H1 (cell line): ENCODE results near the gene ARFRP1. TPM values are rescaled to one million over a fixed set of nuclear protein-coding genes. Genes with fewer than 3 reads are reported as not detected.

Experiments used
- CTCF ChIA-PET: fragments of 300-600 bp; sonication (Branson Sonifier 250); formaldehyde crosslinking; loops from one replicate; lab custom pipeline; 2021; ENCODE audit not compliant: partially characterized antibody; lab: Charles Lee
- POLR2A ChIA-PET: fragments of 300-600 bp; sonication (Branson Sonifier 250); formaldehyde crosslinking; loops from one replicate; lab custom pipeline; 2021; ENCODE audit warnings: inconsistent platforms; ENCODE audit not compliant: partially characterized antibody; lab: Charles Lee
- DNase-seq, 2 experiments: peaks; one replicate each; pipeline versions ENCODE4 v3.0.0 to v3.0.0-alpha.2; 2010 to 2022; ENCODE audit warnings: low spot score in 2 of 2, low read depth in 1 of 2, mixed read lengths in 1 of 2
- FAIRE-seq: peaks from 2 replicates; lab custom pipeline; 2011; peaks lifted over from hg19 to GRCh38; lab: Jason Lieb, UNC
- H2AFZ ChIP-seq: 2 replicates; pipeline ENCODE4 v1.8.1; 2012; ENCODE audit warnings: low read length, inconsistent platforms
- H2AK5ac ChIP-seq: 2 replicates; pipeline ENCODE4 v1.6.1; 2013; ENCODE audit warnings: low read depth, low read length
- H2BK120ac ChIP-seq: replicated peaks from 2 replicates; pipeline ENCODE3; 2013; ENCODE audit warnings: low read depth, low read length, inconsistent platforms
- H2BK12ac ChIP-seq: 2 replicates; pipeline ENCODE4 v1.6.1; 2013; ENCODE audit warnings: low read depth, low read length
- H2BK15ac ChIP-seq: 2 replicates; pipeline ENCODE4 v1.6.1; 2013; ENCODE audit warnings: low read length
- H2BK20ac ChIP-seq: 2 replicates; pipeline ENCODE4 v1.6.1; 2013; ENCODE audit warnings: low read length
- H2BK5ac ChIP-seq: 2 replicates; pipeline ENCODE4 v1.6.1; 2013; ENCODE audit warnings: low read depth, low read length
- H3K14ac ChIP-seq: 2 replicates; pipeline ENCODE4 v1.6.1; 2013; ENCODE audit warnings: inconsistent platforms; ENCODE audit not compliant: insufficient read length
- H3K18ac ChIP-seq: 2 replicates; pipeline ENCODE4 v1.6.1; 2013; ENCODE audit warnings: low read length; ENCODE audit errors: extremely low read depth
- H3K23ac ChIP-seq: 2 replicates; pipeline ENCODE4 v1.6.1; 2013; ENCODE audit warnings: inconsistent platforms; ENCODE audit not compliant: insufficient read length
- H3K23me2 ChIP-seq: 2 replicates; pipeline ENCODE4 v1.6.1; 2013; ENCODE audit warnings: low read depth, low read length
- H3K27ac ChIP-seq: 2 replicates; pipeline ENCODE4 v1.6.1; 2011; ENCODE audit warnings: low read depth, low read length, inconsistent platforms
- H3K27me3 ChIP-seq, 4 experiments: replicated peaks in 1 of 4; 1 replicate in 1 of 4; 2 replicates in 3 of 4; pipeline versions ENCODE4 v1.6.1 to v1.8.1; 2011 to 2013; ENCODE audit warnings: low read length in 3 of 4, mild to moderate bottlenecking in 3 of 4, inconsistent platforms in 2 of 4, mixed read lengths in 2 of 4, moderate library complexity in 1 of 4; ENCODE audit not compliant: control insufficient read depth in 3 of 4, insufficient read depth in 3 of 4; ENCODE audit errors: extremely low read depth in 1 of 4
- H3K36me3 ChIP-seq, 4 experiments: 2 replicates each; pipeline versions ENCODE4 v1.6.1 to v1.8.1; 2011 to 2013; ENCODE audit warnings: mild to moderate bottlenecking in 4 of 4, low read length in 3 of 4, moderate library complexity in 2 of 4, control low read depth in 1 of 4, inconsistent platforms in 1 of 4; ENCODE audit not compliant: insufficient read depth in 4 of 4, control insufficient read depth in 2 of 4
- H3K4ac ChIP-seq: replicated peaks from 2 replicates; pipeline ENCODE3; 2013; ENCODE audit warnings: low read length, low read depth, mixed read lengths, inconsistent platforms; ENCODE audit not compliant: insufficient read length
- H3K4me1 ChIP-seq, 4 experiments: replicated peaks in 1 of 4; 1 replicate in 1 of 4; 2 replicates in 3 of 4; pipeline versions ENCODE4 v1.6.1 to v1.8.1; 2011 to 2013; ENCODE audit warnings: low read length in 3 of 4, inconsistent platforms in 2 of 4, mixed read lengths in 1 of 4; ENCODE audit not compliant: insufficient read depth in 4 of 4, control insufficient read depth in 3 of 4
- H3K4me2 ChIP-seq, 2 experiments: 2 replicates each; pipeline versions ENCODE4 v1.6.1 to v1.8.1; 2011 to 2013; ENCODE audit warnings: low read depth in 2 of 2, low read length in 2 of 2, control low read depth in 1 of 2, inconsistent platforms in 1 of 2, mild to moderate bottlenecking in 1 of 2; ENCODE audit not compliant: insufficient read depth in 1 of 2
- H3K4me3 ChIP-seq, 4 experiments: fragments of 200-600, 300-600 bp in 1 of 4; sonication (generic), shearing (Covaris generic), sonication (Bioruptor Twin) in 1 of 4; 2 replicates each; pipeline versions ENCODE4 v1.5.1 to v1.8.1; 2011 to 2016; ENCODE audit warnings: low read length in 4 of 4, low read depth in 3 of 4, control low read depth in 2 of 4, inconsistent platforms in 2 of 4, mild to moderate bottlenecking in 2 of 4, mixed read lengths in 1 of 4, moderate library complexity in 1 of 4; ENCODE audit not compliant: insufficient read depth in 2 of 4; ENCODE audit errors: extremely low read depth in 1 of 4
- H3K56ac ChIP-seq: replicated peaks from 2 replicates; pipeline ENCODE3; 2013; ENCODE audit warnings: low read depth, mild to moderate bottlenecking, mixed read lengths, low read length, inconsistent platforms; ENCODE audit not compliant: insufficient read length
- H3K79me1 ChIP-seq: 2 replicates; pipeline ENCODE4 v1.6.1; 2013; ENCODE audit warnings: low read depth, low read length, control low read depth
- H3K79me2 ChIP-seq, 2 experiments: 2 replicates each; pipeline versions ENCODE4 v1.6.1 to v1.8.1; 2012 to 2013; ENCODE audit warnings: low read length in 2 of 2, mild to moderate bottlenecking in 2 of 2, inconsistent platforms in 1 of 2; ENCODE audit not compliant: insufficient read depth in 2 of 2, control insufficient read depth in 1 of 2
- H3K9ac ChIP-seq, 4 experiments: replicated peaks in 1 of 4; 1 replicate in 1 of 4; 2 replicates in 3 of 4; pipeline versions ENCODE4 v1.6.1 to v1.8.1; 2011 to 2013; ENCODE audit warnings: low read depth in 3 of 4, low read length in 3 of 4, control low read depth in 2 of 4, mild to moderate bottlenecking in 2 of 4, moderate library complexity in 2 of 4, inconsistent platforms in 1 of 4; ENCODE audit errors: extremely low read depth in 1 of 4
- H3K9me3 ChIP-seq, 2 experiments: 2 replicates each; pipeline versions ENCODE4 v1.6.1 to v1.8.1; 2012 to 2013; ENCODE audit warnings: mild to moderate bottlenecking in 2 of 2, moderate library complexity in 2 of 2, control low read depth in 1 of 2, inconsistent platforms in 1 of 2, low read depth in 1 of 2, low read length in 1 of 2, mixed read lengths in 1 of 2; ENCODE audit not compliant: insufficient read depth in 2 of 2
- H4K20me1 ChIP-seq, 2 experiments: replicated peaks in 1 of 2; 2 replicates each; pipeline versions ENCODE3 to v1.8.1; 2011 to 2013; ENCODE audit warnings: inconsistent platforms in 2 of 2, low read length in 2 of 2, mild to moderate bottlenecking in 1 of 2; ENCODE audit not compliant: insufficient read depth in 2 of 2, control insufficient read depth in 1 of 2
- H4K5ac ChIP-seq: 2 replicates; pipeline ENCODE4 v1.6.1; 2013; ENCODE audit warnings: low read length, low read depth, mixed read lengths, inconsistent platforms; ENCODE audit not compliant: insufficient read length
- H4K8ac ChIP-seq: 2 replicates; pipeline ENCODE4 v1.8.0; 2013; ENCODE audit warnings: mild to moderate bottlenecking, moderate library complexity, low read length, inconsistent platforms; ENCODE audit not compliant: insufficient read depth; ENCODE audit errors: extremely low read depth
- H4K91ac ChIP-seq: replicated peaks from 2 replicates; pipeline ENCODE3; 2013; ENCODE audit warnings: low read length, mixed read lengths, inconsistent platforms; ENCODE audit not compliant: insufficient read length
- TEAD4 ChIP-seq: IDR thresholded peaks from 2 replicates; pipeline ENCODE4 v1.6.1; 2012; ENCODE audit warnings: low read depth, low read length, inconsistent platforms, mixed read lengths
- WGBS, 2 experiments: shearing (Covaris generic) in 1 of 2; methylation state at CpG; one replicate each; pipeline versions ENCODE4 v1.1.6 to v1.1.7; 2013 to 2015; ENCODE audit warnings: low lambda C conversion rate in 2 of 2, mixed read lengths in 2 of 2, inconsistent platforms in 1 of 2, low coverage in 1 of 2, missing lambda C conversion rate in 1 of 2; ENCODE audit not compliant: insufficient replicate concordance in 2 of 2, insufficient coverage in 1 of 2, insufficient read length in 1 of 2; ENCODE audit errors: extremely low coverage in 1 of 2, missing lambda C conversion rate in 1 of 2; 5-methylcytosine and 5-hydroxymethylcytosine counted together
- polyA plus RNA-seq, 7 experiments: library from polyadenylated mRNA; depleted of rRNA in 3 of 7; stranded (reverse) in 5 of 7; unstranded in 2 of 7; fragments of >200 nt in 5 of 7; fragments of 200-250 nt in 2 of 7; gene quantifications; 1 replicate in 5 of 7; 2 replicates in 1 of 7; 4 replicates in 1 of 7; pipeline versions ENCODE4 v1.2.1 to v1.2.3, GENCODE V29; 2011 to 2013; ENCODE audit warnings: missing spikeins in 2 of 7, mixed read lengths in 2 of 7
- total RNA-seq: library from RNA; stranded (reverse); fragmentation: NEBNext Ultra II Directional; extraction: Animal tissue kit (Norgen Biotek cat#: 25700); gene quantifications from 2 replicates; pipeline ENCODE4 v1.2.1, GENCODE V29; 2021

Gene ARFRP1
- total and polyA plus RNA-seq, 2 of the 8 experiments (the other 6 are each of a cell fraction or from before 2014, with no cell fraction given) = 12.9 to 22.9 TPM

DNA sequence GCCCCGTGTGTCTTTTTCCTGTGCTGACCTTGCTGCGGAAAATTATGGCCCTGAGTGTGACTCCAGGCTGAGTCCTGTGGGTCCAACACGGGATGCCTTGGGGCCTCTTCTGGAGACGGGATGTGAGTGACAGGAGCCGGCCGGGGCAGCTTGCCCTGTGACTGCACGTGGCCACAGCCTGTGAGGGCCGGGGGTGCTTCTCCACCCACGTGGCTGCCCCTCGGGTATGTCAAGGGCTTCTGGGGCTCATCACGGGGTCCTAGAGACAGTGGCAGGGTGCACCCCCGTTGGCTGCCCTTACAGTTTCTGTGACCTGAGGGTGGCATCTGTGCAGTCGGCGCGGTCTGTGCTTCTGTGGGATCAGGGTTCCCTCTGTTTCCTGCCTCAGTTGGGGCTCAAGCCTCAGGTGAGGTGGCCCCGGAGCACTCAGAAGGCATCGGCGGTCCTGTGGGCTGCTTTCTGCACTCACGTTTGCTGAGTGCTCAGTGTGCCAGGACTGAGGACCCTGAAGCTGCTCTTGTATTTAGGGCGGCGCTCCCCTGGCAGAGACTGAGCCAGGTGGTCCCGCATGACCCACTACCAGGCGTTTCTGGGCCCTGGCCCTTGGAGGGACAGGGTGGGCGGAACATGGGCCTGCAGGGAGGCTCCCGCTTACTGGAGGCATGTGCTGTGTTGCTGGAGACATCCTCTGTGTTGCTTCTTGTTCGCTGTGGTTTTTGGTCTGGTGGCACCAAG, 44.3 kb downstream of the ARFRP1 start:
- H2BK5ac ChIP-seq = no peak overlapping the region
- no peak for DNase-seq
- H2BK120ac ChIP-seq = no peak overlapping the region
- ChIA-PET CTCF (no interaction called here), POLR2A (no interaction called here)
- no peak overlapping the region for H4K8ac ChIP-seq
- no peak overlapping the region for H3K23ac ChIP-seq
- 93% methylated on average over 23 of the region's 26 CpGs; no CpG with 5 or more reads in 1 of the 2 experiments for WGBS, 2 experiments
- FAIRE-seq = no peak
- TF ChIP-seq TEAD4 = no peak
- no peak overlapping the region for H2AK5ac ChIP-seq
- H3K23me2 ChIP-seq = peaks cover 7% of the 10 kb centered on the region
- H3K56ac ChIP-seq = no peak overlapping the region
- H2BK20ac ChIP-seq = no peak overlapping the region
- no peak overlapping the region for H4K5ac ChIP-seq
- no peak overlapping the region for H2BK12ac ChIP-seq
- no peaks in the 10 kb centered on the region for H3K27me3 ChIP-seq
- no peak overlapping the region for H3K14ac ChIP-seq
- peaks cover 0 to 29% (median 17%) of the 10 kb centered on the region in 4 experiments; a peak in 6 of 8 replicates for H3K36me3 ChIP-seq
- H3K4me3 ChIP-seq = no peak overlapping the region
- no peak overlapping the region for H3K4me2 ChIP-seq
- H3K4me1 ChIP-seq = peaks cover 0 to 5% (median 4%) of the 10 kb centered on the region in 4 experiments; a peak in 5 of 7 replicates
- H3K9me3 ChIP-seq = no peaks in the 10 kb centered on the region
- H3K27ac ChIP-seq = no peak overlapping the region
- H3K4ac ChIP-seq = no peak overlapping the region
- H2BK15ac ChIP-seq = no peak overlapping the region
- no peak overlapping the region for H3K9ac ChIP-seq
- no peaks in the 10 kb centered on the region; the same call in 1 of the 2 replicates for H3K79me1 ChIP-seq
- H3K79me2 ChIP-seq = peaks cover 0 to 9% of the 10 kb centered on the region in 2 experiments; a peak in 1 of 4 replicates
- no peak overlapping the region for H2AFZ ChIP-seq
- H4K20me1 ChIP-seq = peaks cover 5 to 10% of the 10 kb centered on the region in 2 experiments
- H3K18ac ChIP-seq = no peak overlapping the region
- H4K91ac ChIP-seq = no peak overlapping the region
